CD4-positive, alpha-beta T cell treated with Interleukin-15 for 4 hours (primary cell): ENCODE measurements around the gene ABCC8.
A peak's percentile ranks its signal among the peaks of the same experiment; 100 is the strongest.

Experiments used
- DNase-seq: peaks from one replicate; pipeline ENCODE4 v3.0.0-alpha.2; 2020; ENCODE audit warnings: low spot score

Gene ABCC8

GRCh38 chr11:17386331-17387084 lies 90.1 kb downstream of the ABCC8 start:
- DNase-seq: peak; percentile 23

DNA sequence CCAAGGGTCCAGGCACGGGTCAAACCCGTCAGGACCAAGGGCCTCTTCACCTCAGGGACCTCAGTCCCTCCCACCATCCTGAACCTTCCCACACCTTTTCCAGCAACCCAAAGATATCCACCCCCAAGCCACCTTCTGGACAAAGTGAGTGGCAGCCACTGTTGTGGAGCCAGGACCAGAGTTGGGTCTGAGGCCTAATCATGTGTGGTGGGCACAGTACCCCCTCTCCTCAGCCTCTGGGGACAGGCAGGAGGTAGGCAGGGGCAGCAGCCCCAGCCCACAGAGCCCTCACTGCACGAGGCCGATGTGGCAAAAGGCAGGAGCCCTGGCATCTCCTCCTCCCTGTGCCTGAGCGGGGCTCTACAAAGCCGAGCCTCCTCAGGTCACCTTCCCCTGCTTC lies 90.7 kb downstream of the ABCC8 start:
- DNase-seq: no peak

- no peak for DNase-seq
Observed at GRCh38 chr11:17385492-17385891, 91.2 kb downstream of the ABCC8 start.

- peak; percentile 73 for DNase-seq
Observed at GRCh38 chr11:17384002-17384511, 92.6 kb downstream of the ABCC8 start.

DNA sequence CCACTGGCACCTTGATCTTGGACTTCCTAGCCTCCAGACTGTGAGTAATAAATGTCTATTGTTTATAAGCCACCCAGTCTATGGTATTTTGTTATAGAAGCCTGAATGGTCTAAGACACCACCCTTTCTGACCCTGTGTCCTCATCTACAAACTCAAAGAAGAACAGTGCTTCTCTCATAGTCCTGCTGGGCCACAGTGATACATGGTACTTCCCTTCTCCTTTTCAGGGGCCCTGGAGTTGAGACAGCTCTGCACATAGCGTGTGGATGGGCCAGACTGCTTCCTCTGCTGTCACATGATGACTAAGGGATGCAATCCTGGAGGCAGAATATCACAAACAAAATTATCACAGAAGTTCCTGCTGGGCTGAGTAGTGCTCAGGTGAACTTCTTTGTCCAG lies 93.2 kb downstream of the ABCC8 start:
- DNase-seq: no peak

DNA sequence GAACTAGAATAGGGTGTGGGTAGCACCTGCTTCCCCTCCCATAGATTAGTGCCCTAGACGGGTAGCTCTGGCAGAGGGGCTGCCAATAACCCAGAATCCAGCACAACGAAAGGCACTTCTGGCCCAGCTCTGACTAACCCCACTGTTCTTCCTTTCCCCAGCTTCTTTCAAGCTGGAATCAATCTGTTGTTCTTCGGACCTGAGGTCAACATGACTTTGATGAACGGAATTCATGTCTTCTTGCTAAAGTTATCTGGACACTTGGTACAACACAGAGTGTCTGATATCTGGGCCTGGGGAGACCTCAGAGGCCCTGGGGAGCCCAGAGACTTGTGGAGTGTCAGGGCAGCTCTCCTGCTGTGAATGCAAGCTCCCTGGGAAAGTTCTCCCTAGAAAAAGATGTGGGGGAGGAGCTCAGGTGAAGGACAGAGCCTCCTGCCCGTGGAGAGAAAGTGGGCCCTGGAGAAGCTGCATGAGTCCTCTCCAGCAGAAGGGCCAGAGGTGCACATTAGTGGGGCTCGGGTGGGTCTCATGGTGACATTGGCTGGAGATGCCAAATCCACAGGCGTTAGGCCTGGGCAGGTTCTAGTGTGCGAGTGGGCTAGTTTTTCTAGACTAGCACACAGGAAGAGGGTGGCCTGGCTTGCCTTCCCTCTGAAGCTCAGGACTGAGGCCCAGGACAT lies 94.5 kb downstream of the ABCC8 start:
- DNase-seq: no peak

GRCh38 chr11:17381156-17381555 lies 95.5 kb downstream of the ABCC8 start:
- no peak for DNase-seq

DNA sequence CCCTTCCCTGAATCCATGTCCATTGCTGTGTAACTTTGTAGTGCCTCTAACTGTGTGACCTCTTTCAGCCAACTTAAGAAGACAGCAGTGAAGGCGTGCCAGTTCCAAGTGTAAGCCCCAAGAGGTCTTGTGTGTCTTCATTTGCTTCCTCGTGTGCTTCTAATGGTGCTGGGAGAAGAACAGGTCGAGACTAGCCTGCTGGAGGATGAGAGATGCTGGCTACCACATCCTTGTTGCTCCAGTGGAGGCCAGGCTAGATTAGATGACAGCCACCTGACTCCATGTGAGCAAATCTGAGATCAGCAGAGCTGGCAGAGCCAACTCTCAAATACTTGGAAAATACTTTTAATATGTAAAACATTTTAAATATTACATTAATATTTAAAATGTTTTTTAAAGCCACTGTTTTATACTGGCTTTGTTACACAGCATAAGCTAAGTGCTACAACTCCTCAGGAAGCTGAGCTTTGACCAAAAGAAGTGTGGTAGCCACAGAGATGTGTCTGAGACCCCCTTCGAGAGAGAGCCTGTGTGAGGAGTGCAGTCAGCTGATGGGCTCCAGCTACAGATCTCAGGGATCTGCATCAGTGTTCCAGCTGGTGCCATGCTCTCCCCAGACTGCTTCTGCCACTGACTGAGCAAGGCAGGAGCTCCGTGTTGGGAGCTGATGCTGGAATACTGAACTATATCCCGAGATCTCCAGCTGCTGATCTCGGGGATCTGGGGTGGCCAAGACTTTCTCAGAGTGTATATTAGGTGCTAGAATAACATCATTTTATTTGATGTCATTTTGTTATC lies 97.1 kb downstream of the ABCC8 start:
- no peak for DNase-seq

- no peak for DNase-seq
Observed at GRCh38 chr11:17378655-17379054, 98.0 kb downstream of the ABCC8 start.

- no peak for DNase-seq
Observed at GRCh38 chr11:17376493-17376892, 100.2 kb downstream of the ABCC8 start.

GRCh38 chr11:17375547-17375946 lies 101.1 kb downstream of the ABCC8 start:
- no peak for DNase-seq

DNA sequence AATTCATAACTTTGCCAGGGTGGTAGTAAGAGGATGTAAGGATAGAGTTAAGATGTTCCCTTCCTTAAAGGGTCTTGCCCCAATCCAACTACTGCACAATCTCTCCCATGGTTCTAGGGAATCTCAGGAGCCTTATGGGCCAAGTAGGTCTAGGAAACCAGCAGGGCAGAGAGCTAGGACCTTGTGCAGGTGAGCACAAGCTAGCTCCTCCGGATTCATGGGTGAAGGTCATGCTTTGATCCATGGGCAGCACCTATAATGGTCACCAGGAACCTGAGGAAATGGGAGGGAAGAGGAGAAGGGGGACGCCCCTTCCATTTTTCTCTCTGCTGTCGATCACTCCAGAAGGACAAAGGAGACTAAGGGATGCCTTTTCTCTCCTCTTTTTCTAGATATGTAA lies 105.0 kb downstream of the ABCC8 start:
- no peak for DNase-seq

- DNase-seq: no peak
Observed at GRCh38 chr11:17369684-17370243, 106.9 kb downstream of the ABCC8 start.

- DNase-seq: no peak
Observed at GRCh38 chr11:17369094-17369493, 107.6 kb downstream of the ABCC8 start.

GRCh38 chr11:17368551-17368950 lies 108.1 kb downstream of the ABCC8 start:
- no peak for DNase-seq

- DNase-seq: no peak
Observed at GRCh38 chr11:17366495-17366894, 110.2 kb downstream of the ABCC8 start.

DNA sequence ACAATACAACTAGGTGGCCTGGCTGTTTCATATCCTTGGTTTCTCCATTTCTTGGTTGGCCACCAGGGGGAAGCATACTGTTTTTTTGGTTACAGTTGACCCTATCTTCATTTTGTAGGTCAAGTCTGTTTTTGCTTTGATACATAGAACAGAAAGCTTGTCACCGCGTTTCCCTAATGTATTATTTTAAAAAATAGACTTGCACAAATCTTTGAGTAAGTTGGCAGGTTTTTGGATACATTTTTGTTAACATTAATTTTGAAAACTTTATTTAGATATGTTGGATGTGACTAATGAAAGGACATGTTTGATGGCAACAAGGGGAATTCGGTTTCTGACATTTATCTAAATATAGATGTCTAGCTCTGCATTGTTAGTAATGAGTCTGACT lies 122.0 kb downstream of the ABCC8 start:
- peak; percentile 77 for DNase-seq

DNA sequence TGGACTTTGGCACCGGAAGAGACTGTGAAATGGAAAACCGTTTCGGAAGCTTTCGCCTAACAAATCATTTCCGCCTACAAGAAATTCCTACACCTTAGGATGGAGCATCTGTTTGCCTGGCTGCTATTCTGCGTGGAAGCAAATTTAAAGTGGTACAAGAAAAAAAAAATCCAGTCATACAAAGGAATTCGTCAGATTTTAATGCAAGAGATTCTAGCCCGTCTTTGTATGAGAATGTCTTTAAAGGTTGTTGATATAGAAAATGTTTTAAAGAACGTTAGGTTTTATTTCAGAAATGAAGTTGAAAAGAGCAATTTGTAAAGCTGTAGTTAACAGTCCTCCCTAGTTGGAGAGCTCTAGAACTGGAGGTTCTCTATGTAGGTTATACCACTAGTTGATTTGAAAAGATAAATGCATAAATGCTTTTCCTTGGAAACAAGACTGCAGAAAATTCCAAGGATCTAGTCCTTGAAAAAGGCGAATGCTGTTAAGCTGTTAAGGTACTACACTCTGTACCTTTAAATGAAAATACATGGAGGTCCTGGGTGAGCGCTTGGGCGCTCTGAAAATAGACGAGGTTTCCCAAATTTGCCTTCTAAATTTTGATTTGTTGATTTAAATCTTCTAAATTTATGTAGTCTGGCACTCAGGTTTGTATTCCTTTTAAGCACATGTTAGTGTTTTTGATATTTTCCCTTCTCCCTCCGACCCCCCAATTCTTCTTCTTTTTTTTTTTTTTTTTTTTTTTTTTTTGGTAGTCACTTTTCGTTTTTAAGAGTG lies 122.6 kb downstream of the ABCC8 start:
- no peak for DNase-seq

GRCh38 chr11:17352950-17353820 lies 123.5 kb downstream of the ABCC8 start:
- peak; percentile 21 for DNase-seq

DNA sequence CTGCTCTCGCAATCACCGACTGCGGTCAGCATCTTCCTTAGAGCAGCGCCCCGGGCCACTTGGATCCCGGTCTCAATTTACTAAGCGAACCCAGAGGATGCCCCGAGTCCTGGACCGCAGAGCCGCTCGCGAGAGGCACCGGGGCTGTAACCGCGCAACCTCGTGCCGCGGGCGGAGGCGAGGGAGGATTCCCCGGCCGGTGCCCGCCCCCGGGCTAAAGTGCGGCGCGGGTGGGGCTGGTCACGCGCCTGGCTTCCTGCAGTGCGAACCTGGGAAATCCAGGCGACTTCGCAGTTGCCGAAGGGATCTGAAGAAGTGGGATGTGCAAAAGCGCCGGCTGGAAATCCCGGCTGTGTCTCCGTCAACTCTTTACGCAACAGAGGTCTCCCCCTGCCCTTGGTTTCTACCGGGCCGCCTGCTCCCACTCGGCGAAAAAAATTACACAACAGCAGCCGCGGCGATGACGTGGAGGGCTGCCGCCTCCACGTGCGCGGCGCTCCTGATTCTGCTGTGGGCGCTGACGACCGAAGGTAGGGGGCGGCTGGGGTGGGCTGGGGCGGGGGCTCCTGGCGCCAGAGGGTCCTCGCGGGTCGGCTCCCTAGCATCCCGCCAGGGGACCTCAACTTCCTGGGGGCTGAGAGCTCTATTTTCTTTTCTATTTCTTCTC lies 125.0 kb downstream of the ABCC8 start, which contains the start of gene NCR3LG1:
Gene NCR3LG1, plus strand, starts transcription at position 291 of the 667 bp plus-strand sequence. Its CDS starts 170 bp downstream, at position 461.
- peak; percentile 42 for DNase-seq
